Heart left ventricle (tissue), 13 donors: Measurements from ENCODE around the gene MAGI2.

Experiments
- CTCF ChIP-seq, 12 donors: fragments of 200-600 bp; sonication (generic) in 4 of 12; IDR thresholded peaks; one replicate each; pipeline versions ENCODE4 v1.5.0 to v1.8.0; 2018 to 2022; ENCODE audit warnings: antibody characterized with exemption in 12 of 12, mild to moderate bottlenecking in 5 of 12
- POLR2A ChIP-seq, 2 donors: fragments of 450-650 bp; IDR thresholded peaks; one replicate each; pipeline ENCODE4 v1.6.1; 2017; ENCODE audit warnings: antibody characterized with exemption in 2 of 2, mild to moderate bottlenecking in 2 of 2, moderate library complexity in 2 of 2
- donor health status: ischemic (EF 13 %, LVEDD 7.1; RV severe dilation, severe dysfunction).
- donor health status: DM: no; HTN: yes; CAD: no.
- donor health status: DM: no; HTN: no; CAD: no.
- donor health status: ischemic (EF 25% LVEDD 6.9; RV normal size, moderate dysfunction).
- donor health status: ischemic (EF 25% LVEDD 5.7; RV mildly dilated, moderate dysfunction).
- donor health status: ischemic (EF 35%, LVEDD 5.7; RV mildly dilated, moderate dysfunction).
- donor health status: nonischemic (EF 11% LVEDD 7.7; RV severe dilation, severe dysfunction).
- donor health status: DM: yes; HTN: yes; CAD: no.
- donor health status: PGD.
- donor health status: ischemic (EF 29% LVEDD 5.4; RV normal size, mild dysfunction).
- donor health status: nonischemic (EF 23%, LVEDD 6.1; RV moderate dilation, normal function).

GRCh38 chr7:78510580-78511188, 942.8 kb downstream of the MAGI2 start:
- TF ChIP-seq CTCF (IDR thresholded peaks at IDR 0.05) (peak in 10 of 12 donors; percentile 22 to 61 (median 47)), POLR2A (IDR thresholded peaks at IDR 0.05) (no peak)
